C4-2B (cell line): ENCODE results near the gene FAF1.

Source experiments
- H3K27ac ChIP-seq: fragments of 450-650 bp; 2 replicates; pipeline ENCODE4 v1.5.1; 2017
- CTCF ChIP-seq: fragments of 450-650 bp; conservative IDR thresholded peaks from 2 replicates; pipeline ENCODE4 v1.5.1; 2017; ENCODE audit warnings: mild to moderate bottlenecking
- ZFX ChIP-seq: fragments of 450-650 bp; IDR thresholded peaks from 2 replicates; pipeline ENCODE4 v1.6.1; 2017

The FAF1 gene

GRCh38 chr1:50681931-50682330 lies 278.1 kb downstream of the FAF1 start:
- TF ChIP-seq ZFX (no peak), CTCF (no peak)
- H3K27ac ChIP-seq: no peak overlapping the region

- no peak overlapping the region for H3K27ac ChIP-seq
- TF ChIP-seq ZFX (no peak), CTCF (no peak)
Measured at GRCh38 chr1:50667710-50668356, 292.2 kb downstream of the FAF1 start.

GRCh38 chr1:50667272-50667671 lies 292.8 kb downstream of the FAF1 start:
- TF ChIP-seq ZFX: no peak
- no peak; the same call in 1 of the 2 replicates for TF ChIP-seq CTCF
- H3K27ac ChIP-seq: no peak overlapping the region

- H3K27ac ChIP-seq: peak overlapping the region; percentile 67
Measured at GRCh38 chr1:50666849-50667248, 293.2 kb downstream of the FAF1 start.

GRCh38 chr1:50665413-50665812 lies 294.7 kb downstream of the FAF1 start:
- H3K27ac ChIP-seq: no peak overlapping the region
- TF ChIP-seq ZFX (no peak), CTCF (no peak)

More at GRCh38 chr1:50666849-50667248, 293.2 kb downstream of the FAF1 start:
- TF ChIP-seq ZFX (no peak), CTCF (peak; percentile 41)

- H3K27ac ChIP-seq: no peak overlapping the region
- TF ChIP-seq CTCF (no peak), ZFX (no peak)
Measured at GRCh38 chr1:50661626-50662025, 298.4 kb downstream of the FAF1 start.

GRCh38 chr1:50659107-50659662 lies 300.9 kb downstream of the FAF1 start:
- TF ChIP-seq CTCF (no peak), ZFX (no peak)
- no peak overlapping the region for H3K27ac ChIP-seq
